Measurements from ENCODE around the gene STYK1.

DNA sequence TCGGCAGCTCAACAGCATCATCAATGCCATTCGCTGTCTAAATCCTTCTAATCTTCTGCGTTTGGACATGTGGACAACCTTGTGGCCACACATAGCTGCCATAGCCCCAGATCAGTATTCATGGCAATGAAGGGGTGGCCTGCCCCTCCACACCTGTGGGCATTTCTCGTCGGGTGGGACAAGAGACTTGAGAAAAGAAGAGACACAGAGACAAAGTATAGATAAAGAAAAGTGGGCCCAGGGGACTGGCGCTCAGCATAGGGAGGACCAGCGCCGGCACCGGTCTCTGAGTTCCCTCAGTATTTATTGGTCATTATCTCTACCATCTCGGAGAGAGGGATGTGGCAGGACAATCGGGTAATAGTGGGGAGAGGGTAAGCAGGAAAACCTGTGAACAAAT lies 102.7 kb downstream of the STYK1 start:
- no peak for TF ChIP-seq POLR2AphosphoS5 (IDR thresholded peaks at IDR 0.05; ENCODE audit: borderline replicate concordance, low read depth, low read length)
- TF ChIP-seq EZH2 (IDR thresholded peaks at IDR 0.05): no peak
- TF ChIP-seq FOXP2 (optimal IDR thresholded peaks at IDR 0.05; ENCODE audit: control extremely low read depth, extremely low read length, insufficient read depth): no peak
